Brain microvascular endothelial cell (primary cell): ENCODE measurements around the gene CREB3L1.

Source experiments
- DNase-seq: peaks from one replicate; pipeline ENCODE4 v3.0.0-alpha.2; 2020
- H3K27ac ChIP-seq: fragments of 250-450 bp; sonication (Bioruptor Pico); 2 replicates; pipeline ENCODE4 v1.5.1; 2020; ENCODE audit warnings: mild to moderate bottlenecking, moderate library complexity
- H3K27me3 ChIP-seq: fragments of 250-450 bp; sonication (Bioruptor Pico); replicated peaks from 2 replicates; pipeline ENCODE4 v1.5.1; 2020; ENCODE audit warnings: mild to moderate bottlenecking
- H3K36me3 ChIP-seq: fragments of 250-450 bp; sonication (Bioruptor Pico); replicated peaks from 2 replicates; pipeline ENCODE4 v1.5.1; 2020; ENCODE audit warnings: mild to moderate bottlenecking
- H3K4me3 ChIP-seq: 2 replicates; pipeline ENCODE4 v1.5.1; 2011; ENCODE audit warnings: low read depth, mild to moderate bottlenecking, control low read depth, low read length, moderate library complexity
- CTCF ChIP-seq: IDR thresholded peaks from 2 replicates; pipeline ENCODE4 v1.5.1; 2011; ENCODE audit warnings: low read depth, mild to moderate bottlenecking, moderate library complexity, low read length, control low read depth, inconsistent platforms; ENCODE audit errors: missing control alignments
- in situ Hi-C: cut with HindIII; loops from 2 replicates; pipeline ENCODE4 v1.10.0; 2017; ENCODE audit warnings: low sequenced_read_pairs, low pct_ligation_motif_present

The CREB3L1 gene

GRCh38 chr11:46363455-46364005 lies 86.1 kb downstream of the CREB3L1 start:
- TF ChIP-seq CTCF = peak; percentile 57
- in situ Hi-C loops = no loop called here
- peak overlapping the region; percentile 12 for H3K4me3 ChIP-seq
- peak; percentile 47 for DNase-seq
- H3K27me3 ChIP-seq = no peaks in the 10 kb centered on the region
- peaks cover 7% of the 10 kb centered on the region for H3K36me3 ChIP-seq
- peak overlapping the region; percentile 69 for H3K27ac ChIP-seq

GRCh38 chr11:46364056-46364455 lies 86.6 kb downstream of the CREB3L1 start:
- Histone ChIP-seq H3K36me3 (peaks cover 11% of the 10 kb centered on the region), H3K27ac (peak overlapping the region; percentile 69), H3K4me3 (no peak overlapping the region), H3K27me3 (no peaks in the 10 kb centered on the region)
- in situ Hi-C loops = no loop called here
- no peak for TF ChIP-seq CTCF
- no peak for DNase-seq

- Histone ChIP-seq H3K36me3 (peaks cover 13% of the 10 kb centered on the region), H3K27me3 (no peaks in the 10 kb centered on the region), H3K27ac (no peak overlapping the region), H3K4me3 (no peak overlapping the region)
- in situ Hi-C loops = no loop called here
- no peak for DNase-seq
- TF ChIP-seq CTCF = no peak
These were observed 87.3 kb downstream of the CREB3L1 start for GRCh38 chr11:46364791-46365190.

GRCh38 chr11:46366260-46366659 lies 88.8 kb downstream of the CREB3L1 start:
- H3K27me3 ChIP-seq = no peaks in the 10 kb centered on the region
- in situ Hi-C loops = no loop called here
- no peak for TF ChIP-seq CTCF
- H3K4me3 ChIP-seq = no peak overlapping the region
- no peak overlapping the region for H3K27ac ChIP-seq
- peaks cover 20% of the 10 kb centered on the region for H3K36me3 ChIP-seq
- DNase-seq = no peak

- Histone ChIP-seq H3K36me3 (peaks cover 20% of the 10 kb centered on the region), H3K4me3 (no peak overlapping the region), H3K27me3 (no peaks in the 10 kb centered on the region), H3K27ac (no peak overlapping the region)
- in situ Hi-C loops = no loop called here
- no peak for DNase-seq
- TF ChIP-seq CTCF = no peak
These were observed 89.2 kb downstream of the CREB3L1 start for GRCh38 chr11:46366661-46367161.

GRCh38 chr11:46367244-46367915 lies 89.9 kb downstream of the CREB3L1 start:
- Histone ChIP-seq H3K36me3 (peaks cover 23% of the 10 kb centered on the region), H3K27me3 (no peaks in the 10 kb centered on the region), H3K27ac (no peak overlapping the region), H3K4me3 (no peak overlapping the region)
- in situ Hi-C loops = no loop called here
- DNase-seq = no peak
- peak; percentile 91 for TF ChIP-seq CTCF
